GM23248 (cell line): ENCODE results near the gene CNN2.

Experiments used
- EZH2 ChIP-seq: fragments of 200-600 bp; sonication (generic); IDR thresholded peaks from 2 replicates; pipeline ENCODE4 v1.6.1; 2018; ENCODE audit warnings: antibody characterized with exemption, mild to moderate bottlenecking; ENCODE audit not compliant: insufficient read depth, poor library complexity, severe bottlenecking
- EZH2phosphoT487 ChIP-seq: fragments of 200-600 bp; sonication (generic); IDR thresholded peaks from 2 replicates; pipeline ENCODE4 v1.6.1; 2018; ENCODE audit warnings: antibody characterized with exemption, moderate library complexity, mild to moderate bottlenecking, low read depth; ENCODE audit not compliant: insufficient read depth

DNA sequence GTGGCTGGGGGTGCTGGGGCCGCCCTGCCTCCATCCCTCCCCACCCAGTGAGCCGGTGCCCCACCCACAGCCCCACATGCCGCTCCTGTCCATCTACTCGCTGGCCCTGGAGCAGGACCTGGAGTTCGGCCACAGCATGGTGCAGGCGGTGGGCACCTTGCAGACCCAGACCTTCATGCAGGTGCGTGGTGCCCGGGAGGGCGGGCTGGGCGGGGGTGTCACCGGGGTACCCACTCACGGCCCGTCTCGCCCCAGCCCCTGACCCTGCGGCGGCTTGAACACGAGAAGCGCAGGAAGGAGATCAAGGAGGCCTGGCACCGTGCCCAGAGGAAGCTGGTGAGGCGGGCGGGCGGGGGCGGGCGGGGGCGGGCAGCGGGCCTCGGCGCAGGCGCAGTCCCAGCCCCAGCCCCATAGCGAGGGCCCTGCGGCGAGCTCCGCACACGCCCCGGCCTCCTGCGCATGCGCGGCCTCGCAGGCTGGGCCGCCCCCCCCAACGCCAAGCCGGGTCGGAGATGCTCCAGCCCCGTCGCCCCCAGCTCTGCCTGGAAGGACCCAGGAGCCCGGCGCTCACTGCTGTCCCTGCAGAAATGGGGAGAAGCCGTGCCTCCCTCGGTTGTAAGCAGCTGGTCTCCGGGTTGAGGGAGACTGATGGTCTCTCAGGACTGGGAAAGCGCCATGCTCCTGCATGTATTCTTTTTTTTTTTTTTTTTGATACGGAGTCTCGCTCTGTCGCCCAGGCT is 48.3 kb downstream of the CNN2 start:
- TF ChIP-seq EZH2 = no peak
- TF ChIP-seq EZH2phosphoT487 = no peak
